SJCRH30 (cell line): Measurements from ENCODE around the gene KRTCAP2. TPM values are rescaled to one million over a fixed set of nuclear protein-coding genes. Genes with fewer than 3 reads are reported as not detected.

ENCODE experiments used
- DNase-seq, 2 experiments: peaks; one replicate each; pipeline ENCODE4 v3.0.0-alpha.2; 2015 to 2020
- H3K27ac ChIP-seq: fragments of 250-450 bp; sonication (Bioruptor Pico); 2 replicates; pipeline ENCODE4 v1.5.1; 2020; ENCODE audit warnings: mild to moderate bottlenecking, moderate library complexity
- H3K27me3 ChIP-seq: fragments of 250-450 bp; sonication (Bioruptor Pico); 2 replicates; pipeline ENCODE4 v1.5.1; 2020; ENCODE audit warnings: mild to moderate bottlenecking, moderate library complexity
- H3K36me3 ChIP-seq: fragments of 250-450 bp; sonication (Bioruptor Pico); 2 replicates; pipeline ENCODE4 v1.5.1; 2020; ENCODE audit warnings: mild to moderate bottlenecking, moderate library complexity
- H3K4me1 ChIP-seq: fragments of 250-450 bp; sonication (Bioruptor Pico); 2 replicates; pipeline ENCODE4 v1.5.1; 2020; ENCODE audit warnings: mild to moderate bottlenecking, moderate library complexity
- H3K4me3 ChIP-seq: fragments of 250-450 bp; sonication (Bioruptor Pico); 2 replicates; pipeline ENCODE4 v1.5.1; 2020; ENCODE audit warnings: mild to moderate bottlenecking, moderate library complexity
- H3K9me3 ChIP-seq: fragments of 250-450 bp; sonication (Bioruptor Pico); replicated peaks from 2 replicates; pipeline ENCODE4 v1.5.1; 2020; ENCODE audit warnings: mild to moderate bottlenecking, moderate library complexity
- total RNA-seq: library from RNA; depleted of rRNA; stranded (reverse); fragments of >200 nt; shearing (Covaris generic); gene quantifications from 2 replicates; pipeline ENCODE4 v1.2.3, GENCODE V29; 2014

KRTCAP2 gene
- total RNA-seq, 1 experiment from 2014 or later: 90.9 TPM

- Histone ChIP-seq H3K27me3 (no peaks in the 10 kb centered on the region), H3K9me3 (no peaks in the 10 kb centered on the region), H3K4me3 (no peak overlapping the region), H3K36me3 (no peaks in the 10 kb centered on the region), H3K27ac (no peak overlapping the region), H3K4me1 (no peaks in the 10 kb centered on the region)
- no peak for DNase-seq
Observed at GRCh38 chr1:155145491-155145890, 27.6 kb downstream of the KRTCAP2 start.

GRCh38 chr1:155141749-155142148, 31.4 kb downstream of the KRTCAP2 start:
- Histone ChIP-seq H3K9me3 (no peaks in the 10 kb centered on the region), H3K27ac (no peak overlapping the region), H3K36me3 (no peaks in the 10 kb centered on the region), H3K27me3 (no peaks in the 10 kb centered on the region), H3K4me3 (no peak overlapping the region), H3K4me1 (no peaks in the 10 kb centered on the region; the same call in 1 of the 2 replicates)
- DNase-seq: no peak

- Histone ChIP-seq H3K36me3 (no peaks in the 10 kb centered on the region), H3K9me3 (no peaks in the 10 kb centered on the region), H3K4me1 (no peaks in the 10 kb centered on the region; the same call in 1 of the 2 replicates), H3K4me3 (peak overlapping the region; percentile 88), H3K27me3 (no peaks in the 10 kb centered on the region), H3K27ac (peak overlapping the region; percentile 80; the same call in 1 of the 2 replicates)
- DNase-seq: no peak
Observed at GRCh38 chr1:155140630-155140953, 32.5 kb downstream of the KRTCAP2 start.

- DNase-seq: peak; percentile 88 to 89
- Histone ChIP-seq H3K4me3 (peak within 1 kb of the TSS; percentile 88), H3K27ac (peak within 1 kb of the TSS; percentile 80), H3K9me3 (no peaks in the 10 kb centered on the region), H3K4me1 (no peaks in the 10 kb centered on the region; the same call in 1 of the 2 replicates), H3K27me3 (no peaks in the 10 kb centered on the region), H3K36me3 (no peaks in the 10 kb centered on the region)
Observed at GRCh38 chr1:155139895-155140629, 33.0 kb downstream of the KRTCAP2 start, which contains the start of gene DPM3. TSS of gene DPM3 (minus strand) at chr1:155140531. CDS start at chr1:155140240, 291 bp downstream.

GRCh38 chr1:155137154-155137949, 35.8 kb downstream of the KRTCAP2 start:
- Histone ChIP-seq H3K27ac (no peak overlapping the region), H3K4me3 (no peak overlapping the region)

GRCh38 chr1:155136748-155137147, 36.4 kb downstream of the KRTCAP2 start:
- H3K27ac ChIP-seq: no peak overlapping the region; the same call in 1 of the 2 replicates

More at GRCh38 chr1:155137154-155137949, 35.8 kb downstream of the KRTCAP2 start:
- H3K9me3 ChIP-seq: no peaks in the 10 kb centered on the region
- H3K4me1 ChIP-seq: no peaks in the 10 kb centered on the region; the same call in 1 of the 2 replicates
- DNase-seq: no peak
- no peaks in the 10 kb centered on the region for H3K27me3 ChIP-seq
- H3K36me3 ChIP-seq: no peaks in the 10 kb centered on the region

GRCh38 chr1:155135415-155136028, 37.6 kb downstream of the KRTCAP2 start, which contains the start of gene SLC50A1:
TSS of gene SLC50A1 (plus strand) at chr1:155135852. CDS start at chr1:155135912, 60 bp downstream.
- peak; percentile 94 to 96 for DNase-seq
- Histone ChIP-seq H3K9me3 (no peaks in the 10 kb centered on the region), H3K36me3 (no peaks in the 10 kb centered on the region)

More at GRCh38 chr1:155136748-155137147, 36.4 kb downstream of the KRTCAP2 start:
- no peaks in the 10 kb centered on the region for H3K9me3 ChIP-seq
- no peaks in the 10 kb centered on the region for H3K36me3 ChIP-seq
- H3K4me3 ChIP-seq: peak overlapping the region; percentile 62
- no peaks in the 10 kb centered on the region; the same call in 1 of the 2 replicates for H3K4me1 ChIP-seq
- DNase-seq: no peak
- H3K27me3 ChIP-seq: no peaks in the 10 kb centered on the region

GRCh38 chr1:155134880-155135414, 38.2 kb downstream of the KRTCAP2 start:
- Histone ChIP-seq H3K9me3 (no peaks in the 10 kb centered on the region), H3K36me3 (no peaks in the 10 kb centered on the region), H3K4me1 (peaks cover 2% of the 10 kb centered on the region; the same call in 1 of the 2 replicates), H3K27me3 (no peaks in the 10 kb centered on the region), H3K27ac (peak overlapping the region; percentile 59), H3K4me3 (peak overlapping the region; percentile 62)
- DNase-seq: peak; percentile 70 to 76

More at GRCh38 chr1:155135415-155136028, 37.6 kb downstream of the KRTCAP2 start, which contains the start of gene SLC50A1:
- H3K4me1 ChIP-seq: no peaks in the 10 kb centered on the region; the same call in 1 of the 2 replicates
- peak within 1 kb of the TSS; percentile 59 for H3K27ac ChIP-seq
- peak within 1 kb of the TSS; percentile 62 for H3K4me3 ChIP-seq
- H3K27me3 ChIP-seq: no peaks in the 10 kb centered on the region

- no peaks in the 10 kb centered on the region for H3K9me3 ChIP-seq
- H3K4me3 ChIP-seq: no peak overlapping the region
Observed at GRCh38 chr1:155134322-155134721, 38.8 kb downstream of the KRTCAP2 start.

GRCh38 chr1:155133799-155134281, 39.3 kb downstream of the KRTCAP2 start:
- H3K27me3 ChIP-seq: peaks cover under 1% of the 10 kb centered on the region; the same call in 1 of the 2 replicates
- H3K4me1 ChIP-seq: peaks cover 13% of the 10 kb centered on the region
- H3K36me3 ChIP-seq: no peaks in the 10 kb centered on the region
- H3K27ac ChIP-seq: no peak overlapping the region
- H3K4me3 ChIP-seq: no peak overlapping the region
- H3K9me3 ChIP-seq: no peaks in the 10 kb centered on the region
- no peak for DNase-seq

More at GRCh38 chr1:155134322-155134721, 38.8 kb downstream of the KRTCAP2 start:
- H3K36me3 ChIP-seq: no peaks in the 10 kb centered on the region
- no peaks in the 10 kb centered on the region for H3K27me3 ChIP-seq
- H3K27ac ChIP-seq: peak overlapping the region; percentile 59; the same call in 1 of the 2 replicates
- H3K4me1 ChIP-seq: peaks cover 8% of the 10 kb centered on the region; the same call in 1 of the 2 replicates
- DNase-seq: no peak

- Histone ChIP-seq H3K4me3 (no peak overlapping the region), H3K9me3 (no peaks in the 10 kb centered on the region), H3K27ac (no peak overlapping the region), H3K4me1 (peaks cover 22% of the 10 kb centered on the region), H3K36me3 (no peaks in the 10 kb centered on the region), H3K27me3 (peaks cover 8% of the 10 kb centered on the region; the same call in 1 of the 2 replicates)
- no peak for DNase-seq
Observed at GRCh38 chr1:155131856-155132255, 41.2 kb downstream of the KRTCAP2 start.

- peaks cover 26% of the 10 kb centered on the region for H3K4me1 ChIP-seq
- H3K27me3 ChIP-seq: peaks cover 8% of the 10 kb centered on the region; the same call in 1 of the 2 replicates
- no peak for DNase-seq
- H3K4me3 ChIP-seq: no peak overlapping the region
- no peaks in the 10 kb centered on the region for H3K36me3 ChIP-seq
- no peaks in the 10 kb centered on the region for H3K9me3 ChIP-seq
- no peak overlapping the region for H3K27ac ChIP-seq
Observed at GRCh38 chr1:155131285-155131684, 41.8 kb downstream of the KRTCAP2 start.

GRCh38 chr1:155130272-155131006, 42.7 kb downstream of the KRTCAP2 start:
- Histone ChIP-seq H3K36me3 (no peaks in the 10 kb centered on the region), H3K4me3 (no peak overlapping the region), H3K9me3 (no peaks in the 10 kb centered on the region), H3K27ac (no peak overlapping the region), H3K27me3 (peaks cover 11% of the 10 kb centered on the region; the same call in 1 of the 2 replicates), H3K4me1 (peaks cover 34% of the 10 kb centered on the region)
- DNase-seq: no peak
